Osteoblast (primary cell): ENCODE data around the gene LRMDA. TPM values are rescaled to one million over a fixed set of nuclear protein-coding genes. Genes with fewer than 3 reads are reported as not detected.

Source experiments
- DNase-seq: peaks from one replicate; pipeline ENCODE4 v3.0.0; 2011; ENCODE audit warnings: low spot score, mixed read lengths; ENCODE audit not compliant: insufficient read length; ENCODE audit errors: missing footprints
- H2AFZ ChIP-seq: 2 replicates; pipeline ENCODE4 v1.6.0; 2011; ENCODE audit warnings: mild to moderate bottlenecking, low read length
- H3K27ac ChIP-seq: 2 replicates; pipeline ENCODE4 v1.5.1; 2011; ENCODE audit warnings: mild to moderate bottlenecking, low read depth, low read length, moderate library complexity
- H3K27me3 ChIP-seq: 2 replicates; pipeline ENCODE4 v1.6.0; 2012; ENCODE audit warnings: mild to moderate bottlenecking, control low read depth, inconsistent platforms, low read length, moderate library complexity; ENCODE audit not compliant: insufficient read depth
- H3K36me3 ChIP-seq: 2 replicates; pipeline ENCODE4 v1.5.1; 2011; ENCODE audit warnings: mild to moderate bottlenecking, low read length, control low read depth, moderate library complexity; ENCODE audit not compliant: insufficient read depth
- H3K4me1 ChIP-seq: 2 replicates; pipeline ENCODE4 v1.5.1; 2011; ENCODE audit warnings: mild to moderate bottlenecking, low read length, control low read depth, moderate library complexity; ENCODE audit not compliant: insufficient read depth
- H3K4me2 ChIP-seq: 2 replicates; pipeline ENCODE4 v1.6.0; 2011; ENCODE audit warnings: mild to moderate bottlenecking, low read length; ENCODE audit not compliant: insufficient read depth
- H3K4me3 ChIP-seq: fragments of 200-600 bp; sonication (generic); 3 replicates; pipeline ENCODE4 v1.5.1; 2012; ENCODE audit warnings: mild to moderate bottlenecking, low read length, inconsistent platforms; ENCODE audit not compliant: insufficient read depth
- H3K79me2 ChIP-seq: 2 replicates; pipeline ENCODE4 v1.6.0; 2012; ENCODE audit warnings: mild to moderate bottlenecking, low read length, control low read depth, inconsistent platforms; ENCODE audit not compliant: insufficient read depth
- H3K9me3 ChIP-seq: 2 replicates; pipeline ENCODE4 v1.5.1; 2011; ENCODE audit warnings: low read depth, low read length, control low read depth
- H4K20me1 ChIP-seq: 2 replicates; pipeline ENCODE4 v1.6.0; 2012; ENCODE audit warnings: mild to moderate bottlenecking, low read length, control low read depth; ENCODE audit not compliant: insufficient read depth
- CTCF ChIP-seq: IDR thresholded peaks from 2 replicates; pipeline ENCODE4 v1.5.1; 2011; ENCODE audit warnings: mild to moderate bottlenecking, low read depth, low read length, moderate library complexity; ENCODE audit errors: extremely low read depth
- total RNA-seq: library from RNA; depleted of rRNA; stranded (reverse); fragments of >200 nt; gene quantifications from 2 replicates; pipeline ENCODE4 v1.2.3, GENCODE V29; 2012

Gene LRMDA
- total RNA-seq, 1 donor: 18.5 TPM

DNA sequence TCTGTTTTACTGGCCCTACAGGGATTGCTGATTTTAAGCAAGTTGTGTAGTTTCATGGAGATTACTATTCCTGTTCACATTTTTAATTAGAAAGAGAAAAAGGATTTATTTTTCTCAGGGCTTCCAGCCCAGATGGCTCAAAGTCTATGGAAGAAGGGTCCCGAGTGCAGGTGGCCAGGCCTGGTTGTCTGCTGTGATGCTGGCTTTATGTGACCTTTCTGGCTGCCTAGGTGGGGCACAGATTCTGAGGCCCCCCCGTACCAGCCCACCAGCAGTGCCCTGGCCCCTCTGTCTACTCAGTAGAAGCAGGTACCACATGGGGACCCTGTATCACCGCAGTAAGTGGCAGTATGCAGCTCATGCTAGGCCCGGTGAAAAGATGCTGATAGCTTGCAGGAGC is 426.5 kb downstream of the LRMDA start:
- H3K27ac ChIP-seq: no peak overlapping the region
- H3K4me2 ChIP-seq: no peak overlapping the region
- TF ChIP-seq CTCF: no peak
- H3K36me3 ChIP-seq: no peaks in the 10 kb centered on the region
- H4K20me1 ChIP-seq: no peaks in the 10 kb centered on the region
- no peak overlapping the region for H2AFZ ChIP-seq
- H3K9me3 ChIP-seq: no peaks in the 10 kb centered on the region
- H3K4me3 ChIP-seq: no peak overlapping the region
- no peaks in the 10 kb centered on the region for H3K4me1 ChIP-seq
- no peak for DNase-seq
- no peaks in the 10 kb centered on the region for H3K79me2 ChIP-seq
- no peaks in the 10 kb centered on the region for H3K27me3 ChIP-seq

DNA sequence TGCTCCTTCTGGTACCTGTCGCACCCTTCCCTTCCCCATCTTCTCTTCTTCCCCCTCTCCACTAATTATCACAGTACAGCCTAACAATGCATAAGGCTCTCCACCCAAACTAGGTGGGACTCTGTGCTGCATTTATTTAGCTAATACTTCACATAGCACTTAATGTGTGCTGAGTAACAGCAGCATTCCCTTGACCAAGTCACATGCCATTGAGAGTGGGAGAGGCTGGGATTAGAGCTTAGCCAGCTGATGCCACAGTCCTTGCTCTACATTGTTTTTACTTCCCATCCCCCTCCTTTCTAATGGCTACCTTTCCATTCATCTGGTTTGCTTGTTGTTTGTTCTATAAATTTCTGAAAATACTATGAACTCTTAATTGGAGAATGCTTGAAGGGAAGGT is 426.9 kb downstream of the LRMDA start:
- TF ChIP-seq CTCF: no peak
- Histone ChIP-seq H3K9me3 (no peaks in the 10 kb centered on the region), H3K79me2 (no peaks in the 10 kb centered on the region), H3K4me2 (no peak overlapping the region), H3K4me1 (no peaks in the 10 kb centered on the region), H2AFZ (no peak overlapping the region), H3K36me3 (no peaks in the 10 kb centered on the region), H3K27ac (no peak overlapping the region), H3K4me3 (no peak overlapping the region), H4K20me1 (no peaks in the 10 kb centered on the region), H3K27me3 (no peaks in the 10 kb centered on the region)
- DNase-seq: no peak

GRCh38 chr10:75859141-75859540 is 427.7 kb downstream of the LRMDA start:
- no peaks in the 10 kb centered on the region for H3K79me2 ChIP-seq
- no peak overlapping the region for H3K27ac ChIP-seq
- H3K4me3 ChIP-seq: no peak overlapping the region
- no peak overlapping the region for H3K4me2 ChIP-seq
- H4K20me1 ChIP-seq: no peaks in the 10 kb centered on the region
- H3K4me1 ChIP-seq: no peaks in the 10 kb centered on the region
- H3K27me3 ChIP-seq: no peaks in the 10 kb centered on the region
- H3K36me3 ChIP-seq: no peaks in the 10 kb centered on the region
- no peak for TF ChIP-seq CTCF
- no peaks in the 10 kb centered on the region for H3K9me3 ChIP-seq
- H2AFZ ChIP-seq: no peak overlapping the region
- no peak for DNase-seq

DNA sequence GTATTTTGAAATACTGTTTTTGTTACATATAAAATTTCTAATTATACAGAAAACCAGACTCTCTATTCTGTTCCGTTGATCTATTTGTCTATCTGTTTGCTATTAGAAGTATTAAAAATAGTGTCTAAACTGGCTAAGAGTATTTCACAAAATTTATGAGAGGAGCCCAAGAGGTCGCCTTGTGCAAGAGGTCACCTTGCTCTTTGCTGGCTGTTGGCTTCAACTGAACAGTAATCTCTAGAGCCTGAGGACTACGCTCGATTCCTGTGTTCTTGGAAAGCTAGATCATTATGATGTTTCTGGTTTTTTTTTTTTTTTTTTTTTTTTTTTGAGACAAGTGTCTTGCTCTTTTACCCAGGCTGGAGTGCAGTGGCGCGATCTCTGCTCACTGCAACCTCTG is 428.6 kb downstream of the LRMDA start:
- TF ChIP-seq CTCF: no peak
- Histone ChIP-seq H3K4me2 (no peak overlapping the region), H2AFZ (no peak overlapping the region), H3K79me2 (no peaks in the 10 kb centered on the region), H3K27ac (no peak overlapping the region), H3K36me3 (no peaks in the 10 kb centered on the region), H3K27me3 (no peaks in the 10 kb centered on the region), H3K4me3 (no peak overlapping the region), H3K4me1 (no peaks in the 10 kb centered on the region), H3K9me3 (no peaks in the 10 kb centered on the region), H4K20me1 (no peaks in the 10 kb centered on the region)
- DNase-seq: no peak
